HepG2 (cell line): ENCODE results near the gene DAB2IP. TPM values are rescaled to one million over a fixed set of nuclear protein-coding genes. Genes with fewer than 3 reads are reported as not detected.

Experiments used
- ATAC-seq: fragments of 200-7000 bp; cut with Tn5 transposase; 3 replicates; pipeline ENCODE4 v1.9.1; 2020; ENCODE audit warnings: mild to moderate bottlenecking, moderate library complexity
- BruUV-seq: library from RNA; stranded (reverse); fragments of 400-500 nt; replicated peaks from 2 replicates; lab custom pipeline; 2021; lab: Mats Ljungman, UMichigan
- CTCF ChIA-PET: fragments of 300-600 bp; formaldehyde crosslinking; extraction: SDS; loops from one replicate; lab custom pipeline; 2021; ENCODE audit warnings: low total read pairs, inconsistent platforms, low intra/inter-chr PET ratio; lab: Yijun Ruan, JAX
- POLR2A ChIA-PET: fragments of 350-600 bp; sonication (Branson Sonifier 250); formaldehyde crosslinking; loops from one replicate; lab custom pipeline; 2020; ENCODE audit warnings: antibody characterized with exemption, inconsistent platforms; lab: Yijun Ruan, JAX
- DNase-seq: peaks from one replicate; pipeline ENCODE4 v3.0.0-alpha.2; 2015; ENCODE audit warnings: low spot score
- FAIRE-seq: peaks from 3 replicates; lab custom pipeline; 2011; peaks lifted over from hg19 to GRCh38; lab: Jason Lieb, UNC
- H2AFZ ChIP-seq: one replicate; pipeline ENCODE4 v1.6.1; 2011; ENCODE audit warnings: low read length, inconsistent platforms
- H3K27ac ChIP-seq: fragments of 300-600 bp; 3 replicates; pipeline ENCODE4 v1.8.0; 2011; ENCODE audit warnings: mixed run types, mild to moderate bottlenecking, mixed read lengths, low read length, inconsistent platforms; ENCODE audit not compliant: insufficient read depth; ENCODE audit errors: extremely low read length
- H3K27me3 ChIP-seq, 2 experiments: fragments of 200-600 bp in 1 of 2; 2 replicates in 1 of 2; 3 replicates in 1 of 2; pipeline versions ENCODE4 v1.6.0 to v1.8.0; 2011; ENCODE audit warnings: low read length in 2 of 2, mild to moderate bottlenecking in 2 of 2, moderate library complexity in 2 of 2, inconsistent platforms in 1 of 2; ENCODE audit not compliant: insufficient read depth in 2 of 2, control insufficient read depth in 1 of 2
- H3K36me3 ChIP-seq, 2 experiments: fragments of 200-600 bp in 1 of 2; replicated peaks in 1 of 2; 2 replicates in 1 of 2; 3 replicates in 1 of 2; pipeline versions ENCODE4 v1.5.1 to v1.8.0; 2011; ENCODE audit warnings: low read length in 2 of 2, inconsistent platforms in 1 of 2; ENCODE audit not compliant: insufficient read depth in 2 of 2, control insufficient read depth in 1 of 2
- H3K4me1 ChIP-seq: 2 replicates; pipeline ENCODE4 v1.5.1; 2012; ENCODE audit warnings: low read length, inconsistent platforms; ENCODE audit not compliant: insufficient read depth
- H3K4me2 ChIP-seq: 2 replicates; pipeline ENCODE4 v1.6.0; 2011; ENCODE audit warnings: low read depth, low read length, inconsistent platforms
- H3K4me3 ChIP-seq, 3 experiments: fragments of 200-600 bp in 1 of 3; sonication (generic), shearing (Covaris generic) in 1 of 3; replicated peaks in 1 of 3; 2 replicates each; pipeline ENCODE4 v1.5.1; 2011 to 2016; ENCODE audit warnings: low read length in 3 of 3, inconsistent platforms in 2 of 3, low read depth in 2 of 3, mild to moderate bottlenecking in 2 of 3, control low read depth in 1 of 3, mixed read lengths in 1 of 3; ENCODE audit not compliant: insufficient read depth in 1 of 3
- H3K79me2 ChIP-seq: one replicate; pipeline ENCODE4 v1.6.1; 2011; ENCODE audit warnings: low read length, inconsistent platforms; ENCODE audit not compliant: insufficient read depth
- H3K9ac ChIP-seq: 2 replicates; pipeline ENCODE4 v1.6.0; 2011; ENCODE audit warnings: mild to moderate bottlenecking, low read depth, low read length, inconsistent platforms; ENCODE audit not compliant: insufficient read depth
- H3K9me3 ChIP-seq: 2 replicates; pipeline ENCODE4 v1.5.1; 2012; ENCODE audit warnings: mild to moderate bottlenecking, low read length
- H4K20me1 ChIP-seq: 2 replicates; pipeline ENCODE4 v1.6.0; 2011; ENCODE audit warnings: inconsistent platforms, mild to moderate bottlenecking, low read length, moderate library complexity; ENCODE audit not compliant: insufficient read depth
- CCDC6 ChIP-seq: sonication (generic); formaldehyde crosslinking; IDR thresholded peaks from 2 replicates; pipeline ENCODE4 v1.8.1; 2022; ENCODE audit warnings: mild to moderate bottlenecking, missing genetic modification reagents, moderate library complexity
- NCOA2 ChIP-seq: sonication (generic); formaldehyde crosslinking; IDR thresholded peaks from 2 replicates; pipeline ENCODE4 v1.8.0; 2022; ENCODE audit warnings: inconsistent platforms
- PRPF4 ChIP-seq: fragments of 200-400 bp; formaldehyde crosslinking; IDR thresholded peaks from 2 replicates; pipeline ENCODE4 v1.6.1; 2016; ENCODE audit warnings: low read length, low read depth; ENCODE audit not compliant: poor library complexity, severe bottlenecking
- TERF1 ChIP-seq: sonication (generic); formaldehyde crosslinking; IDR thresholded peaks from 2 replicates; pipeline ENCODE4 v1.8.0; 2022; ENCODE audit warnings: mild to moderate bottlenecking, missing genetic modification reagents, moderate library complexity
- ZKSCAN1 ChIP-seq: fragments of 150-350 bp; IDR thresholded peaks from 2 replicates; pipeline ENCODE4 v1.6.1; 2014; ENCODE audit warnings: low read length
- ZNF20 ChIP-seq: sonication (generic); formaldehyde crosslinking; IDR thresholded peaks from 2 replicates; pipeline ENCODE4 v1.4.0; 2020; ENCODE audit warnings: mild to moderate bottlenecking, moderate library complexity, missing genetic modification reagents
- ZNF761 ChIP-seq: sonication (generic); formaldehyde crosslinking; conservative IDR thresholded peaks from 2 replicates; pipeline ENCODE4 v1.4.0; 2020; ENCODE audit warnings: mild to moderate bottlenecking, missing genetic modification reagents
- WGBS: methylation state at CpG from one replicate; pipeline ENCODE4 v1.1.6; 2017; ENCODE audit warnings: low lambda C conversion rate; 5-methylcytosine and 5-hydroxymethylcytosine counted together
- in situ Hi-C: cut with HindIII; loops from 2 replicates; pipeline ENCODE4 v1.10.0; 2017; ENCODE audit warnings: low pct_unique_long_range_greater_than_20kb; ENCODE audit not compliant: extremely low pct_ligation_motif_present
- intact Hi-C: fragments of 100-400 bp; cut with micrococcal nuclease; formaldehyde crosslinking; loops from one replicate; pipeline ENCODE4 v1.10.0; 2022; ENCODE audit not compliant: unreplicated experiment
- polyA plus RNA-seq, 8 experiments: library from polyadenylated mRNA; depleted of rRNA in 3 of 8; stranded (reverse) in 7 of 8; unstranded in 1 of 8; fragments of >200 nt; fragmentation: Illumina TruSeq in 4 of 8; extraction: Trizol in 4 of 8; gene quantifications; 2 replicates each; pipeline versions ENCODE4 v1.2.1 to v1.2.3, GENCODE V29; 2011 to 2016; ENCODE audit warnings: low read depth in 4 of 8, missing spikeins in 1 of 8, mixed read lengths in 1 of 8; ENCODE audit not compliant: insufficient read depth in 1 of 8
- total RNA-seq, 5 experiments: library from RNA; depleted of rRNA; stranded (reverse); fragments of >200 nt; fragmentation: Illumina TruSeq; extraction: Trizol; gene quantifications; 2 replicates each; pipeline ENCODE4 v1.2.3, GENCODE V29; 2016; ENCODE audit warnings: low read depth in 1 of 5

DAB2IP gene
- total and polyA plus RNA-seq, 2 of the 13 experiments (the other 11 are each of a cell fraction or from before 2014, with no cell fraction given), result 25.3 to 37.9 TPM

- TF ChIP-seq TERF1 (CRISPR knock-in tag) (no peak), PRPF4 (no peak), ZKSCAN1 (no peak), ZNF20 (CRISPR knock-in tag) (no peak), ZNF761 (CRISPR knock-in tag) (no peak), NCOA2 (CRISPR knock-in tag) (no peak), CCDC6 (CRISPR knock-in tag) (no peak)
- H3K36me3 ChIP-seq, result peaks cover 8 to 10% of the 10 kb centered on the region in 2 experiments; a peak in 4 of 5 replicates
- ChIA-PET POLR2A (no interaction called here), CTCF (no interaction called here)
- peak; percentile 11 for ATAC-seq
- no peak overlapping the region for H3K9ac ChIP-seq
- intact Hi-C loops, result no loop called here
- peaks cover 0 to 2% of the 10 kb centered on the region in 2 experiments; a peak in 1 of 5 replicates for H3K27me3 ChIP-seq
- DNase-seq, result no peak
- 75% methylated on average over 8 of the region's 8 CpGs for WGBS
- no peaks in the 10 kb centered on the region for H3K79me2 ChIP-seq
- no peaks in the 10 kb centered on the region for H3K4me1 ChIP-seq
- no peak overlapping the region for H2AFZ ChIP-seq
- FAIRE-seq, result no peak
- in situ Hi-C loops, result no loop called here
- no peak overlapping the region for H3K4me3 ChIP-seq
- no peak overlapping the region for H3K27ac ChIP-seq
- H3K9me3 ChIP-seq, result no peaks in the 10 kb centered on the region
- no TSS peak for BruUV-seq
- no peaks in the 10 kb centered on the region for H4K20me1 ChIP-seq
- H3K4me2 ChIP-seq, result no peak overlapping the region
Measured at GRCh38 chr9:121786998-121787422, 135.6 kb downstream of the DAB2IP start.
